ENCODE results near the gene STRADA.

The STRADA gene, protein sequence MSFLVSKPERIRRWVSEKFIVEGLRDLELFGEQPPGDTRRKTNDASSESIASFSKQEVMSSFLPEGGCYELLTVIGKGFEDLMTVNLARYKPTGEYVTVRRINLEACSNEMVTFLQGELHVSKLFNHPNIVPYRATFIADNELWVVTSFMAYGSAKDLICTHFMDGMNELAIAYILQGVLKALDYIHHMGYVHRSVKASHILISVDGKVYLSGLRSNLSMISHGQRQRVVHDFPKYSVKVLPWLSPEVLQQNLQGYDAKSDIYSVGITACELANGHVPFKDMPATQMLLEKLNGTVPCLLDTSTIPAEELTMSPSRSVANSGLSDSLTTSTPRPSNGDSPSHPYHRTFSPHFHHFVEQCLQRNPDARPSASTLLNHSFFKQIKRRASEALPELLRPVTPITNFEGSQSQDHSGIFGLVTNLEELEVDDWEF

DNA sequence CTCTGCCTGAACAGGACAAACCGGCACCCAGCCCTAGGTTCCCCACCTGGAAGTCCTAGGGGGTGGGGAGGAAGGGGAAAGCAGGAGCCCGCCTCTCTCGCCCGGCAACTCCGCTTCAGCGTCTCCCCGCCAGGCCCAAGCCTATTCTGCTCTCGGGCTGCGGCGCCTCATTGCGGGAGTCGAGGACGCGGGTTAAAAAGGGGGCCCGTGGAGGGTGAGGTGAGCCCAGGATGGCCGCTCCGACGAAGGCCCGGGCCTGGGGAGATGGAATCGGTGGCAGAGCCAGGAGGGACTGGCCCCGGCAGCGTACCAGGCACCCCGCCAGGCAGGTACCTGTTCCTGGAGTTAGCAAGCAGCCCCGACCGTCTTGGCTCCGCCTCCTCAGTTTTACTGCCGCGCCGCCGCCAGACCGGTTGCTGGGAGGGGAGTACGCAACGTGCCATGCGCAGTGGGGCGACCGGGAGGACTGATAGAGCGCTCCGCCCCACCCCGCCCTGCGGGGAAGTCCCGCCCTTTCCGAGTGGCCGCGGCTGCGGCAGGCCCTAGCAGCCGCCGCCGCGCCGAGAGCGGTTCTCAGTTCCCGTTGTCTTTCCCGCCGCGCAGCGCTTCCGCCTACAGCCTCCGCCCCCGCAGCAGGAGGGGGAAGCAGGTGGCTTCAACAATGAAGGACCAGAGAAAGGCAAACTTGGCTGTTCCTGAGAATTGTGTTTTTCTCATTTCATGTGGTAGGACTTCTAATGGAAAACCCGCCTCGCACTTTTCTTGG lies at the start of gene STRADA:
Gene STRADA (minus strand): TSS at position 392 of the 766 bp plus-strand sequence. CDS start 13,430 bp downstream, outside the sequence.
- peak; percentile 98 for FAIRE-seq
- peak; percentile 99 for DNase-seq (ENCODE audit: insufficient read length, low spot score)

DNA sequence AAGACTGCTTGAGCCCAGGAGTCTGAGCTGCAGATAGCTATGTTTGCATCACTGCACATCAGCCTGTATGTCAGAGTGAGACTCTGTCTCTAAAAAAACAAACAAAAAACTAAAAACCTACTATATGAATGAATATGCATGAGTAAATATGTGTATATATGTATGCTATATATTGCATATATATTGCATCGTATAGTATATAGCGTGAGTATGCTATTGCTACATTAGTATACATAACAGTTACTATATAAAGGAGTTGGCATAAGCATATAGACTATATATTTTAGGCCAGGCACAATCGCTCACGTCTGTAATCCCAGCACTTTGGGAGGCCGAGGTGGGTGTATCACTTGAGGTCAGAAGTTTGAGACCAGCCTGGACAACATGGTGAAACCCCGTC lies 48.5 kb upstream of the STRADA start:
- DNase-seq (ENCODE audit: insufficient read length, low spot score) = no peak

DNA sequence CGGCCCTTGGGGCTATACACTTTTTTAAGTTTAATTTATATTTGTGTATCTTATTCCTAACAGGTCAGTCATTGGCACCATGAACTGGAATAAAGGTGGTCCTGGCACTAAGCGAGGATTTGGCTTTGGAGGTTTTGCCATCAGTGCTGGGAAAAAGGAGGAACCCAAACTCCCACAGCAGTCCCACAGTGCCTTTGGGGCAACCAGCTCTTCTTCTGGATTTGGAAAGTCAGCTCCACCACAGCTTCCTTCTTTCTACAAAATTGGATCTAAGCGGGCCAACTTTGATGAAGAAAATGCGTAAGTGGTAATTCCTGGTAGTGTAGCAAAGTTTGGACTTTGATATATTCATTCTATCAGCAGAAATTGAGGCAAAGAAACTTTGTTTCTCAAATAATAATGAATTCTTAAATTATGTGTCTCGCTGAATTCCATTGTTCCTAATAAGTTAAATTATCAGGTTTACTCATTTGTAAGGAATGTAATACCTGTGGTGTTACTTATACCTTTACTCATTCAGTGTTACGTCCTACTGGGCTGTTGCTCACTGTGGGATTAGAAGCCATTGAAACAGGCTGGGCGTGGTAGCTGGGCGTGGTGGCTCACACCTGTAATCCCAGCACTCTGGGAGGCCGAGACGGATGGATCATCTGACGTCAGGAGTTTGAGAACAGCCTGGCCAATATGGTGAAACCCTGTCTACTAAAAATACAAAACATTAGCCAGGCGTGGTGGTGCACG lies 45.5 kb upstream of the STRADA start:
- FAIRE-seq (no peak), DNase-seq (ENCODE audit: insufficient read length, low spot score) (no peak)

More for the DNA sequence above, 48.5 kb upstream of the STRADA start:
- no peak for FAIRE-seq

DNA sequence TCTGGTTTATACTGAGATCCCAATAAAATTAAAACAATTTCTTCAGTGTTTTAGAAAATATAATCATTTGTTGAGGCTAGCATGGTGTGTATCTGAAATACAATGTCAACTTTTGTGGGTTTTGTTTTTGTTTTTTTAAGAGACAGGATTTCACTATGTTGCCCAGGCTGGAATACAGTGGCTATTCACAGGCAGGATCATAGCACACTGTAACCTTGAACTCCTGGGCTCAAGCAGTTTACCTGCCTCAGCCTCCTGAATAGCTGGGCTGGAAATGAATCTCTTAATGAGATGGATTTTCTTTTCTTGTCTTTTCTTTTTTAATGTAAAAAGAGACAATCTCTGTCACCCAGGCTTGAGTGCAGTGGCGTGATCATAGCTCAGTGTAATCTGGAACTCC lies 44.5 kb upstream of the STRADA start:
- DNase-seq (ENCODE audit: insufficient read length, low spot score) = no peak
- no peak for FAIRE-seq

DNA sequence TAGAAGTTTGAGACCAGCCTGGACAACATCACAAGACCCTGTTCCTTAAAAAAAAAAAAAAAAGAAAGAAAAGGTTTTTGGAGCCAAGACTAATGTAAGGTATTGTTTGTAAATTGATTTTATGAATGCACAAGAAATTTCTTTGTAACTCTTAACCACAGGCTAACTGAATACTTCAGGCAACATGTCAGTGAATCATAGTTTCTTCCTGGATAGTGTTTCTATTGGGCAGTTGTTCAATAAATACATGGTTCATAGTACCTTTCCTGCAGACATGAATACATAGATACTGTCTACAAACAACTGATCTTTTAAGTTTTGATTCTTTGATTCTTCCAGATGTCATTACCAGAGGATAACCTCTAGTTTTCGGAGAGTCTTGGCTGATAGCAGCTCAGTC lies 44.0 kb upstream of the STRADA start:
- DNase-seq (ENCODE audit: insufficient read length, low spot score) = no peak
- FAIRE-seq = no peak

DNA sequence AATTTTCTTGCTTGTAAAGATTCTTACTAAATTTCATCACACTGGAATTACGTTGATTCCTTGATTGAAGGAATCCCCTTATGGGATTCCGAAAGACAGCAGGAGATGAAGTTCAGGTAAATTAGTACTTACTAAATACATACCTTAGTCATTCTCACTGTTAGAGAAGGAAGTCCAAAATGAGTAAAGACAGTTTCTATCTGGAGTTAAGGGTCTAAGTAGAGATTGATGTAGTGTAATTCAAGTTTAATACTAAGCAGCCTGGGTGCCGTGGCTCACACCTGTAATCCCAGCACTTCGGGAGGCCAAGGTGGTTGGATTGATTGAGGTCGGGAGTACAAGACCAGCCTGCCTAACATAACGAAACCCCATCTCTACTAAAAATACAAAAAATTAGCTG lies 41.9 kb upstream of the STRADA start:
- no peak for DNase-seq (ENCODE audit: insufficient read length, low spot score)
- FAIRE-seq = no peak

DNA sequence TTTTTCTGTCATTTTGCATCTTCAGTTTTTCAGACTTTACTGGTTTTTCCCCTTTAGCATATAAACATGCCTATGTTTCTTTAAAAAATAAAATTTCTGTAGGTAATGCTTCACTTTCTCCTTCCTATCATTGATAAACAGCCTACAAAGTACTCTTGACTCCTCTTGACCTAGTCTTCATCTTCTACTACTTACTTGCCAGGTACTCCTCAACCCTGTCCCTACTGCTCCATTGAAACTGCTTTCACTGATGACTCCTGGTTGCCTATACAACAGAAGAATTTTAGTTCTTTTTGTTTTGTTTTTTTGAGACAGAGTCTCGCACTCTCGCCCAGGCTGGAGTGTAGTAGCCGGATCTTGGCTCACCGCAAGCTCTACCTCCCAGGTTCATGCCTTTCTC lies 39.3 kb upstream of the STRADA start:
- DNase-seq (ENCODE audit: insufficient read length, low spot score) (no peak), FAIRE-seq (no peak)

DNA sequence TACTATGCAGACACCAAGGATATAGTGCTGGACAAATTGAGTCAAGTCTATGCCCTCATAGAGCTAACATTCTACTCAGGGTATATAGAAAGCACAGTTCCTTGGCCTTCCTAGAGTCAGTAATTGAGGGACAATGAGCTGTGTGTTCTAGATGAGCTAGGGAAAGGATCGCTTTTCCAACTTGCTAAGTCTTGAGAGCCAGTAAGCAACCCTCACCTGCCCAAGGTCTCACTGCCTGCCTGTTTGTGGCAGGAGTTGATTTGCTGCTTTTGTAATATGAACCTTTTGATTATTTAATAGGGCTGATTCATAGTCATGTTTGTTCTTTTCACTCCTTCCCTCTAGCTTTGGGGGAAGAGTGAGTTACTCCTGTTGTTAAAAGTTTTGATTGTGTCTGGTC lies 38.9 kb upstream of the STRADA start:
- FAIRE-seq (no peak), DNase-seq (ENCODE audit: insufficient read length, low spot score) (no peak)

DNA sequence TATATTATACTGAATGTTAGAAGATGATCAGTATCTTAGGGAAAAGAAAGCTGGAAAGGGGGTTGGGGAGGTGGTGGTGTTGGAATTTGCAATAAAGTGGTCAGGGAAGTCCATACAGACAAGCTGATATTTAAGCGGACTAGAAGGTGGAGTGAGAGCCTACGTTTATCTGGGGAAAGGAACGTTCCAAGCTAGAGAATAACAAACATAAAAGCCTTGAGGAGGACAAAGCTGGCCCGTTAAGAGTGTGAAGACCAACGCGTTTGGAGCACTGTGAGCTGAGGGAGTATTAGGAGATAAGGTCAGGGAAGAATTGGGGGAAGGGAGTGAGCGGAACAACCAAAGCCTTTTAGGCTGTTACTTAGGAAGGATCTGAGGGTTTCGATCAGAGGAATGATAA lies 33.8 kb upstream of the STRADA start:
- no peak for FAIRE-seq
- no peak for DNase-seq (ENCODE audit: insufficient read length, low spot score)

DNA sequence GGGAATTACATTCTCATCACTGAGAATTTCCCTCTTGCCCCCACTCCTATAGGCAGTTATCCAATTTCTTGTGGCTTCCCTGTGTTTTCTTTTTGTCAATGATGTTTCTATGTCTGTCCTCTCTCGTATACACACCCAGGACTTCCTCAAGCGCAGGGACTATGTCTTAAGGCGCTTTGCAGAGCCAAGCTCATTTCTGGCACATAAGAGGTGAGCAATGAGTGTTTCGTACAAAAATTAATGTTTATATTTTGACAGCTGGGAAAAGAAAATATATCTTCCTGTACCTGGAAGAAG lies 33.3 kb upstream of the STRADA start:
- DNase-seq (ENCODE audit: insufficient read length, low spot score) = no peak
- FAIRE-seq = no peak

DNA sequence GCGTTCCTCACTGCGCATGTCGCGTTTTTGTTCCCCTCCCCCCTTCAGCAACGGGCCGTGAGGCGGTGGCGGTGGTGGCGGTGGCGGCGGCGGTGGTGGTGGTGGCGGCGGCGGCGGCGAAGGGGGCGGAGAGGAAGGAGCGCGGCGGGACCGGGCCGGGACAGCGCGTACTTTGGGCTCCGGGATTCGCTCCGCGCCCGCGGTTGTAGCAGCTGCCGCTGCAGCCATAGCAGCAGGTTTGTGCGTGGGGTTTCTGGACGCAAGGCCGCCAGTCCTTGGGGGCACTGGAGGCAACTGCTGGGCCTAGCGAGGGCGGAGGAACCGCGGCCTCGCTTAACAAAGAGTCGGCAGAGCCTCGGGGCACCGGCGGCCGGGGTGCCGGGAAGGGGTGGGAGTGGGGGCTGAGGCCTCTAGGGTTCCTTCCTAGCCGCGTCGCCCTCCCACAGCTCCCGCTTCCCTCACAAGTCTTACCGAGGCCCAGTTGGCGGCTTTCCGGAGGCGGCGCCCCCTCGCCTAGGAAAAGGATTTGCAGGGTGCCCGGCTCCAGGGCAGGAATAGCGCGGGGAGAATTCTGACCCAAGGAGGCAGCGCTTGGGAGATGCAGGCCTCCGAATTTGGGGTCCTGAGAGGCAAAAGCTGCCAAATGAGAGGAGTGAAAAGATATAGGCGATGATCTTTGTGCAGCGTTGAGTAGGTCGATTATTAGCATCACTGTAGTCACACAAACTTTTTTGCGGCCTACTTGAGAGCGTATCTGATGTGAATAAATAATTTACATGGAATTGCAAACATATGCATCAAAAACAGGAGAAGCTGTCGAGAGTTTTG lies 32.8 kb upstream of the STRADA start, which contains the start of gene DDX42:
Gene DDX42 (plus strand): TSS at position 30 of the 828 bp plus-strand sequence. CDS start 12,880 bp downstream, outside the sequence.
- no peak for FAIRE-seq
- peak; percentile 51 for DNase-seq (ENCODE audit: insufficient read length, low spot score)

DNA sequence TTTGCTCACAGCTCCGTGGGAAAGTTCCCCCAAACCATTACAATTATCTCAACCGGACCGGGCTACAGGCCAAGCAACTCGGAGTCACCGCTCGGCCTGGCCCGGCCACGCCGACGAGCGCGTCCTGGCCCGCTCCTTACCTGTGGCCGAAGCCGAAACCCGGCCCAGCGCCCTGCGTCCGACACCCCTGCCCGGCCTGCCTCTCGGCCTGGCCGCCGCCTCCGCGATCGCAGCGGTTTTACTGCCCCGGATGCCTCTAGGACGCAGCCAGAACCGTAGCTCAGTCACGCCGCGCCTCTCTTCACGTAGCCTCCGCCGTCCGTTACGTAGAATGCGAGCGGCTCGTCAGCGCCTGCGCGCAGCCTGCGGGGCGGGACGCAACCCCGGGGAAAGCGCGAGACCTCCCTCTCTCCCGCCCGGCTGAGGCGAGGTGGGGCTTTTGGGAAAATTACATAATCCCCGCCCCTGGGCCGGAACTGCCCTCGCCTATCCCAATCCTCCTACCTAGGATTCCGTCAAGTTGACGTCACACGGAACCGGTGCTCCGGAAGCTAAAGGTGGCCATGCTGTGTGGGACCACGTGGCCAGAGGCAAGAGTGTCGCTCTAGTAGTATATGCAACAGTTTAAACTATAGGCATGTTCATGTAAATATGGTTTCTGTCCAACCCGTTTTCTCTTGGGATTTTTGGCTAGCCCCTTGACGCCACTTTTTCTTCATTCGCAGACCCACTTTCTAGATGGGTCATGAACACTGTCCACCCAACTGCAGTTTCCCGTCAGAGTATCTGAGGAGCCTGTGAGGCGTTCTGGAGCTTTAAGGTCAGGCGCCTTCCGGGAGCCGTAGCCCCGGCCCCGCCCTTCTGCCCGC lies 31.9 kb upstream of the STRADA start, which contains the start of gene CCDC47:
Gene CCDC47 (minus strand): TSS at position 326 of the 869 bp plus-strand sequence. CDS start 7,422 bp downstream, outside the sequence.
- FAIRE-seq (peak; percentile 99), DNase-seq (ENCODE audit: insufficient read length, low spot score) (peak; percentile 100)

DNA sequence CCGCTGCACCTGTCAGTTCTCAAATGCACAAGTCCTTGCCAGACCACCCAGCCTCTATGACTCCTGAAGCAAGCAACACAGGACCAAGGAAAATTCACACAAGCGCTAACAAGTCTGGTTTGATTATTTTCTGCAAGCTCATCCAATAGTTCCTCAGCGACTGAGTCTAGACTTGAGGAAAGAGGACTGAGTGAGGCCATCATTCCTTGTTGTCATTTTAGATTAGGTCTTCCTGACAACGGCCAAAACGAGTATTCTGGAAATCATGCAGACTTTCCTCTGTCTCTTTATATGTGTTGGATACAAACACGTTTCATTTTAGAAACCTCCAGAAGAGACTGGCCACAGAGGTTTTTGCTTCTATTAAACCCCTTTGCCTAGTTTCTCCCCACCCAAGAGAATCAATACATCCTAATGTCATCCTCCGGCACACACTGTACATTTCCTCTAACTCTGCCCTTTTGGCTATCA lies 31.2 kb upstream of the STRADA start:
- FAIRE-seq (no peak), DNase-seq (ENCODE audit: insufficient read length, low spot score) (no peak)

DNA sequence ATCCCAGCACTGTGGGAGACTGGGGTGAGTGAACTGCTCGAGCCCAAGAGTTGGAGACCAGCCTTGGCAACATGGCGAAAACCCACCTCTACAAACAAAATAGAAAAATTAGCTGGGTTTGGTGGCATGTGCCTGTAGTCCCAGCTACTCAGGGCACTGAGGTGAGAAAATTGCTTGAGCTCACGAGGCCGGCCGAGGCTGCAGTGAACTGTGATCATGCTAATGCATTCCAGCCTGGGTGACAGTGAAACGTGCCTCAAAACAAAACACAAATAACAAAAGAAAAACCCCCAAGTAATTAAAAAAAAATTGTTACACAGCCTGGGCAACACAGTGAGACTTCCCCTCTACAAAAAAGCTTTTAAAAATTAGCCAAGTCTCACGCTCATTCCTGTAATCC lies 26.8 kb upstream of the STRADA start:
- DNase-seq (ENCODE audit: insufficient read length, low spot score) (no peak), FAIRE-seq (no peak)

DNA sequence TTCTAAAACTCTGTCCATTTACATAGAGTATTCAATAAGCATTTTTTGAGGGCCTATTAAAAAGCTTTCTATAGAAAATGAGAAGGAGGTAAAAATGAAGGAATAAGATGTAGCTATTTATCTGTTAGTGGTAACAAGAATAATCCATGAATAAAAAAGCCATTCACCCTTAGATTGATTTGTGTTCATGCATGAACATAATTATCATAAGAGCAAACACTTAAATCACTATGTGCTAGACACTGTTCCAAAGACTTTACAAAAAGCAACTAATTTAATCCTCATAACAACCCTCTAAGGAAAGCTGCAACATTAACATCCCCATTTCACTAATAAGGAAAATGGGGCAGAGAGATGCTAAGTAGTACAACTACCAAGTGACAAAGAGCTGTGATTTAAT lies 25.2 kb upstream of the STRADA start:
- DNase-seq (ENCODE audit: insufficient read length, low spot score) (no peak), FAIRE-seq (no peak)

DNA sequence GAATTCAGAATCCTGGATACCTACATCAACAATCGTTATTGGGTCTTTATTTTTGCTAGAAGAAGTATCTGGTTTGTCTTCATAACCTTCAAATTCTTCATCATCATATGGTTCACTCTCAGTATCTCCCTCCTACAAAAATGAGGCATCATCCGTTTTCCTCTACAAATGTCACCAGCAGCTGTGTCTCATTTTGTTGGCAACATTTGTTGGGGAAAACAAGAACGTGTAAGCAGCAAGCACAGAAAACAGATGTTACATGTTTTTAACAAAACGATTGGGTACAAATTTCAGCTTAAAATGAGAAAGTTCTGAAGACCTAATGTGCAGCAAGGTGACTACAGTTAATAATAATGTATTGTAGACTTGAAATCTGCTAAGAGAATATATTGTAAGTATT lies 23.1 kb upstream of the STRADA start:
- no peak for FAIRE-seq
- DNase-seq (ENCODE audit: insufficient read length, low spot score) = no peak

DNA sequence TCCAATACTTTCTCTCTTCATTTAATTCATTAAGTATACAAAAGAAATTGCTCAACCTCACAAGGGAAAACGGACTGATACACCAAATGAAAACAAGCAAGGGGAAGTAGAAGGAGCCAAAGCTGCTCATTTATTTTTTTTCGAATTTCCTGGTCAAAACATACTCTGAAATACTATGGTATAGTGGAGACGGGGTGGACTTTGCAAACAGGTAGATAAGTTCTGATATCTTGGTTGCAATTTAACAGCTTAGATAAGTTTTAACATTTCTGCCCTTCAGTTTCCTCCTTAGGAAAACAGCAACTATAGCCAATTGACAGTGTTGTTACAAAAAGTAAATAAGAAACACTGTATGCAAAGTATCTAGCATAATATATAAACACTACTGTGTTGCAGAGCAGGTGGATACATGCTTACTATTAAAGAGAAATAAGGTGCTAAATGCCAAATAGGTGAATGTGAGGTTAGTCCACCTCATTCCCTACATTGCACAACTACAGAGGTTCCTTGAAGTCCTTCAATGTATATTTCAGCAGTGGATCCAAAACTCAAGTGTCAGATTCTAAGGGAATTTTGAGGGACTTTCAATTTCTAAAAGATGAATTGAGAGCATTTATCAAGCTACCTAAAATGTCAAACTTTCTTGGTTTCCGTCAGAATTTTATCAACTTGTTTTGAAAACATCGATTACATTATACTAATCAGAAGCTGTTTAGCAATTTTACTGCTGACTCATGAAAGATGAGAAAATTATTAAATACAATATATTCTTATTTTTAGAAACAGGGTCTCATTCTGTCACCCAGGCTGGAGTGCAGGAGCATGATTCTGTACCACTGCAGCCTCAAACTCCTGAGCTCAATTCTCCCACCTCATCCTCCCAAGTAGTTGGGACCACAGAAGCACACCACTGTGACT lies 20.8 kb upstream of the STRADA start:
- DNase-seq (ENCODE audit: insufficient read length, low spot score) (no peak), FAIRE-seq (no peak)

All from HTR-8/SVneo (cell line).